ENCODE measurements around the gene FGF11.

DNA sequence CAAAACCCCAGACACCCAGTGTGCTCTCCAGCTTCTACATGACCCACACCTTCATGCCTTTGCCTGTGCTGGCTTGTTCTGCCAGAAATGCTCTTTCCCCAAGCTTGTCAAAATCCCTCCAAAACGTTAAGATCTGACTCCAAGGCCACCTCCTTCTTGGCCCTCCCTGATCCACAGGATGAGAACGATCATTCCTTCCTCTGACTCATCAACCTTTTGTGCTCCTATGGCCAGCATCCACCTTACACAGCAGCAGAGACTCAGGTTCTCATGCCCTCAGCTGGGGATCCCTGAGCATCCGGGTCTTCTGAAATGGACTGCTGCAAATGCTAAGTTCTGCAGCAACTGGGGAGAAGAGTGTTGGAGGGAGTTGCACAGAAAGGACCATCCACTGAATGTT, 37.2 kb downstream of the FGF11 start:
- TF ChIP-seq, protein P1, sequence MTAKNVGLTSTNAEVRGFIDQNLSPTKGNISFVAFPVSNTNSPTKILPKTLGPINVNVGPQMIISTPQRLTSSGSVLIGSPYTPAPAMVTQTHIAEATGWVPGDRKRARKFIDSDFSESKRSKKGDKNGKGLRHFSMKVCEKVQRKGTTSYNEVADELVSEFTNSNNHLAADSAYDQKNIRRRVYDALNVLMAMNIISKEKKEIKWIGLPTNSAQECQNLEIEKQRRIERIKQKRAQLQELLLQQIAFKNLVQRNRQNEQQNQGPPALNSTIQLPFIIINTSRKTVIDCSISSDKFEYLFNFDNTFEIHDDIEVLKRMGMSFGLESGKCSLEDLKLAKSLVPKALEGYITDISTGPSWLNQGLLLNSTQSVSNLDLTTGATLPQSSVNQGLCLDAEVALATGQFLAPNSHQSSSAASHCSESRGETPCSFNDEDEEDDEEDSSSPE (CRISPR knock-in tag; IDR thresholded peaks at IDR 0.05): no peak
- no peak for TF ChIP-seq FOXM1 (CRISPR knock-in tag; IDR thresholded peaks at IDR 0.05)
- TF ChIP-seq, protein P2, sequence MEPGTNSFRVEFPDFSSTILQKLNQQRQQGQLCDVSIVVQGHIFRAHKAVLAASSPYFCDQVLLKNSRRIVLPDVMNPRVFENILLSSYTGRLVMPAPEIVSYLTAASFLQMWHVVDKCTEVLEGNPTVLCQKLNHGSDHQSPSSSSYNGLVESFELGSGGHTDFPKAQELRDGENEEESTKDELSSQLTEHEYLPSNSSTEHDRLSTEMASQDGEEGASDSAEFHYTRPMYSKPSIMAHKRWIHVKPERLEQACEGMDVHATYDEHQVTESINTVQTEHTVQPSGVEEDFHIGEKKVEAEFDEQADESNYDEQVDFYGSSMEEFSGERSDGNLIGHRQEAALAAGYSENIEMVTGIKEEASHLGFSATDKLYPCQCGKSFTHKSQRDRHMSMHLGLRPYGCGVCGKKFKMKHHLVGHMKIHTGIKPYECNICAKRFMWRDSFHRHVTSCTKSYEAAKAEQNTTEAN (CRISPR knock-in tag; conservative IDR thresholded peaks at IDR 0.05): no peak
- no peak for TF ChIP-seq REPIN1 (CRISPR knock-in tag; IDR thresholded peaks at IDR 0.05; ENCODE audit: borderline replicate concordance, low read depth)
- TF ChIP-seq, protein P3, sequence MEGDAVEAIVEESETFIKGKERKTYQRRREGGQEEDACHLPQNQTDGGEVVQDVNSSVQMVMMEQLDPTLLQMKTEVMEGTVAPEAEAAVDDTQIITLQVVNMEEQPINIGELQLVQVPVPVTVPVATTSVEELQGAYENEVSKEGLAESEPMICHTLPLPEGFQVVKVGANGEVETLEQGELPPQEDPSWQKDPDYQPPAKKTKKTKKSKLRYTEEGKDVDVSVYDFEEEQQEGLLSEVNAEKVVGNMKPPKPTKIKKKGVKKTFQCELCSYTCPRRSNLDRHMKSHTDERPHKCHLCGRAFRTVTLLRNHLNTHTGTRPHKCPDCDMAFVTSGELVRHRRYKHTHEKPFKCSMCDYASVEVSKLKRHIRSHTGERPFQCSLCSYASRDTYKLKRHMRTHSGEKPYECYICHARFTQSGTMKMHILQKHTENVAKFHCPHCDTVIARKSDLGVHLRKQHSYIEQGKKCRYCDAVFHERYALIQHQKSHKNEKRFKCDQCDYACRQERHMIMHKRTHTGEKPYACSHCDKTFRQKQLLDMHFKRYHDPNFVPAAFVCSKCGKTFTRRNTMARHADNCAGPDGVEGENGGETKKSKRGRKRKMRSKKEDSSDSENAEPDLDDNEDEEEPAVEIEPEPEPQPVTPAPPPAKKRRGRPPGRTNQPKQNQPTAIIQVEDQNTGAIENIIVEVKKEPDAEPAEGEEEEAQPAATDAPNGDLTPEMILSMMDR (CRISPR knock-in tag; IDR thresholded peaks at IDR 0.05): no peak
- TF ChIP-seq ZNF816 (CRISPR knock-in tag; IDR thresholded peaks at IDR 0.05; ENCODE audit: borderline replicate concordance): no peak
- no peak for TF ChIP-seq ZNF292 (CRISPR knock-in tag; IDR thresholded peaks at IDR 0.05; ENCODE audit: borderline replicate concordance, low read depth)
- TF ChIP-seq EP300 (IDR thresholded peaks at IDR 0.05; ENCODE audit: low read depth in 2 of 2, low read length in 2 of 2): no peak
- TF ChIP-seq EP300 (CRISPR knock-in tag; IDR thresholded peaks at IDR 0.05; ENCODE audit: borderline replicate concordance): no peak
- TF ChIP-seq SMC3 (IDR thresholded peaks at IDR 0.05; ENCODE audit: low read length): no peak
- no peak for TF ChIP-seq TAF15 (IDR thresholded peaks at IDR 0.05; ENCODE audit: low read depth, low read length, poor library complexity, severe bottlenecking)
- no peak for TF ChIP-seq POLR2A (IDR thresholded peaks at IDR 0.05; ENCODE audit: insufficient read depth in 1 of 2, low read depth in 2 of 2, low read length in 2 of 2)

Measured in HepG2 (cell line).